Glutamatergic neuron (in vitro differentiated cells): ENCODE data around the gene KCTD16. TPM values are rescaled to one million over a fixed set of nuclear protein-coding genes. Genes with fewer than 3 reads are reported as not detected.

ENCODE experiments used
- DNase-seq: peaks from one replicate; pipeline ENCODE4 v3.0.0; 2022
- H3K27ac Mint-ChIP-seq: one replicate; pipeline ENCODE4 v1.8.0; 2020; ENCODE audit warnings: mild to moderate bottlenecking, mixed read lengths, inconsistent platforms; ENCODE audit not compliant: unreplicated experiment
- H3K27me3 Mint-ChIP-seq: one replicate; pipeline ENCODE4 v1.8.0; 2020; ENCODE audit warnings: mild to moderate bottlenecking, moderate library complexity, mixed read lengths, inconsistent platforms; ENCODE audit not compliant: unreplicated experiment
- H3K36me3 Mint-ChIP-seq: one replicate; pipeline ENCODE4 v1.8.0; 2020; ENCODE audit warnings: mild to moderate bottlenecking, mixed read lengths, inconsistent platforms; ENCODE audit not compliant: unreplicated experiment
- H3K4me1 Mint-ChIP-seq: one replicate; pipeline ENCODE4 v1.8.0; 2020; ENCODE audit warnings: mild to moderate bottlenecking, low read depth, mixed read lengths, inconsistent platforms; ENCODE audit not compliant: unreplicated experiment
- H3K4me3 Mint-ChIP-seq: one replicate; pipeline ENCODE4 v1.8.0; 2020; ENCODE audit warnings: mild to moderate bottlenecking, mixed read lengths, inconsistent platforms; ENCODE audit not compliant: unreplicated experiment
- H3K9me3 Mint-ChIP-seq: one replicate; pipeline ENCODE4 v1.8.0; 2020; ENCODE audit warnings: mild to moderate bottlenecking, moderate library complexity, mixed read lengths, inconsistent platforms; ENCODE audit not compliant: unreplicated experiment
- total RNA-seq: library from RNA; stranded (reverse); fragmentation: NEBNext Ultra II Directional; extraction: Animal tissue kit (Norgen Biotek cat#: 25700); gene quantifications from one replicate; pipeline ENCODE4 v1.2.1, GENCODE V29; 2021; ENCODE audit not compliant: unreplicated experiment
- TF ChIP-seq, protein P1 (sequence below): fragments of 200-600 bp; sonication (generic); IDR thresholded peaks from one replicate; pipeline ENCODE4 v1.5.0; 2021; ENCODE audit not compliant: partially characterized antibody, unreplicated experiment

Gene KCTD16
- total RNA-seq, 1 donor from 2014 or later, result 16.9 TPM

DNA sequence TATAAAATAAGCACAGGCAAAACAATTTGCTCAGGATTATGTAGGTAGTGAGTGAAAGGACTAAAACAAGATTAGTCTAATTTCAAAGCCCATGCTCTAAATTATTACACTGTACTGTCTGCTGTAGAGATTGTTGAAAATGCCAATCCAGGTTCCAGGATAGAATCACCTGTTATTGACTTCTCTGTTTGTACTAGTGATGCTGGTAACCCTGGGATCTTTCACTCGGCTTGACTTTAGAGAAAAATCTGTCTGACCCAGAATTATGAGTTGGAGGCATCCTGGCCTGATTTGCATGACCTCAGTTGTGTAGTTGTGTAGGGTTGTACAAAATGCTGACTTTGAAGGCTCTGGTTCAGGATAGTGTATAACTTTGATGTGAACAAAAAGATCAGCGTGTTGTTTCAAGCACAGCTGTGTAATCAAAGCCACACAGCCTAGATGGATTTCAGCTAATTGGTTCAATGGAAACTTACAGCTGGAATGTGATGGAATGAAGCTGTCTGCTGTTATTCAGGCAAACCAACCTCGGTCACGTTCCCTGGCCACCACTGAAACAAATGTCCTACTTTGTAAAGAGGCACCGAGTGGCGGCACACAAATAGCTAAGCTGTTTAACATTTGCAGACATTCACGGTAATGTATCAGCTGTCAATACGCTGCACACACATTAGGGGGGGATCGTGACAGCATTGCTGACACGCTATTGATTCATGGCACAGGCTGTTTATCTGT is 340.3 kb downstream of the KCTD16 start:
- TF ChIP-seq, protein P1, sequence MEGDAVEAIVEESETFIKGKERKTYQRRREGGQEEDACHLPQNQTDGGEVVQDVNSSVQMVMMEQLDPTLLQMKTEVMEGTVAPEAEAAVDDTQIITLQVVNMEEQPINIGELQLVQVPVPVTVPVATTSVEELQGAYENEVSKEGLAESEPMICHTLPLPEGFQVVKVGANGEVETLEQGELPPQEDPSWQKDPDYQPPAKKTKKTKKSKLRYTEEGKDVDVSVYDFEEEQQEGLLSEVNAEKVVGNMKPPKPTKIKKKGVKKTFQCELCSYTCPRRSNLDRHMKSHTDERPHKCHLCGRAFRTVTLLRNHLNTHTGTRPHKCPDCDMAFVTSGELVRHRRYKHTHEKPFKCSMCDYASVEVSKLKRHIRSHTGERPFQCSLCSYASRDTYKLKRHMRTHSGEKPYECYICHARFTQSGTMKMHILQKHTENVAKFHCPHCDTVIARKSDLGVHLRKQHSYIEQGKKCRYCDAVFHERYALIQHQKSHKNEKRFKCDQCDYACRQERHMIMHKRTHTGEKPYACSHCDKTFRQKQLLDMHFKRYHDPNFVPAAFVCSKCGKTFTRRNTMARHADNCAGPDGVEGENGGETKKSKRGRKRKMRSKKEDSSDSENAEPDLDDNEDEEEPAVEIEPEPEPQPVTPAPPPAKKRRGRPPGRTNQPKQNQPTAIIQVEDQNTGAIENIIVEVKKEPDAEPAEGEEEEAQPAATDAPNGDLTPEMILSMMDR, result no peak
- Mint-ChIP-seq H3K9me3 (no peaks in the 10 kb centered on the region), H3K27me3 (peaks cover 2% of the 10 kb centered on the region), H3K36me3 (no peaks in the 10 kb centered on the region), H3K4me1 (peaks cover 1% of the 10 kb centered on the region), H3K4me3 (no peak overlapping the region), H3K27ac (no peak overlapping the region)
- DNase-seq, result no peak

DNA sequence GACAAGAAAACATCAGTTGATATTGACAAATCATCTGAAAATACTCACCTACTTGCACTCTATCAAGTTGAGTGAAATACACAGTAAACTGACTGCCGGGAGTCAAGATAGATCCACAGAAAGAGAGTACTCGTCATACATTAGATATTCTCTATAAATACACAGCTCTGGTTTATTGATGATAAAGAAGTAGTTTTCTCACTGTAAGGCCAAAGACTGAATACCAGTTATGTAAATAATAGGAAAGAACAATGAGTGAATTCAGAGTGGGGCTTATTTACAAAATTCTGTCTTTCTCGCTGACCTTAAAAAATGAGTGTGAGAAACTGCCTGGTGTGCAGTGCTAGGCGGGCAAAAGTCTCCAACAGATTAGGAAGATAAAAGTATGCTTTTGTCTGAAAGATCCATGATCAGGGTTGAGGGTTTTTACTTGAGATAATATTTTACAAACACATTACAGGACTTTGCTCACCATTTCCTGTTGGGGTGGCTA is 341.0 kb downstream of the KCTD16 start:
- peaks cover 2% of the 10 kb centered on the region for H3K27me3 Mint-ChIP-seq
- H3K4me3 Mint-ChIP-seq, result no peak overlapping the region
- no peaks in the 10 kb centered on the region for H3K36me3 Mint-ChIP-seq
- no peak overlapping the region for H3K27ac Mint-ChIP-seq
- DNase-seq, result no peak
- TF ChIP-seq, protein P1, result no peak
- no peaks in the 10 kb centered on the region for H3K9me3 Mint-ChIP-seq
- peaks cover 1% of the 10 kb centered on the region for H3K4me1 Mint-ChIP-seq

DNA sequence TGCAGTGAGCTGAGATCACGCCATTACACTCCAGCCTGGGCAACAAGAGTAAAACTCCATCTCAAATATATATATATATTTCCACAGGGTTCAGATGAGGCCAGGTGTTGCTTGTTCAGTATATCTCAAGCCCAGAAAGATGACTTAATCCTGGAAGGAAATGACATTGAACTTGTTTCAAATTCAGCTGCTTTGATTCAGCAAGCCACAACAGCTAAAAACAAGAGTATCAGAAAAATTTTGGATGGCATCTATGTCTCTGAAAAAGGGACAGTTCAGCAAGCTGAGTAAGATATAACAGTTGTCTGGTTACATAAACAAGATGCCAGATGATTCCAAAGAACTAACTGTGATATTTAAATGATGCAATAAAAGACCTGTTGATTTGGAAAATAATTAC is 352.0 kb downstream of the KCTD16 start:
- Mint-ChIP-seq H3K9me3 (no peaks in the 10 kb centered on the region), H3K4me3 (no peak overlapping the region), H3K4me1 (no peaks in the 10 kb centered on the region), H3K27me3 (no peaks in the 10 kb centered on the region), H3K27ac (no peak overlapping the region), H3K36me3 (no peaks in the 10 kb centered on the region)
- no peak for DNase-seq
- TF ChIP-seq, protein P1, result no peak

DNA sequence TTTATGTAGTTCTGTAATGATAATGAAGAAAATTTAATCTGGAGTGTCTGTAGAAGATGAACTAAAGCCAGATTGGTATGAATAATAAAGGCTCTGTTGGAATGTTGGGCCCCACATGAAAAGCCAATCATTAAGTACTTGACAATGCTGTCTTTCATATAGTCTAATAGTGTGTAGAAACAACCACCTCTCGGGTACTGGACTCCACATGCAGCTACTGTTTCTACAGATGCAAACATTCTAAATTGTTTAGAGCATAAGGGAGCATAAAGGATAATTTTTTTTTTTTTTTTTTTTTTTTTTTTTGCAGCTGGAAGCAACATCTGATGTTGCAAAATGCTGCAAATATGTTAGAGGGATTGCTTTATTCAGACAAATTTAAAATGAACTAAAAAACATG is 354.3 kb downstream of the KCTD16 start:
- TF ChIP-seq, protein P1, result no peak
- no peaks in the 10 kb centered on the region for H3K9me3 Mint-ChIP-seq
- no peaks in the 10 kb centered on the region for H3K4me1 Mint-ChIP-seq
- H3K27me3 Mint-ChIP-seq, result no peaks in the 10 kb centered on the region
- H3K36me3 Mint-ChIP-seq, result no peaks in the 10 kb centered on the region
- DNase-seq, result no peak
- no peak overlapping the region for H3K27ac Mint-ChIP-seq
- H3K4me3 Mint-ChIP-seq, result no peak overlapping the region

DNA sequence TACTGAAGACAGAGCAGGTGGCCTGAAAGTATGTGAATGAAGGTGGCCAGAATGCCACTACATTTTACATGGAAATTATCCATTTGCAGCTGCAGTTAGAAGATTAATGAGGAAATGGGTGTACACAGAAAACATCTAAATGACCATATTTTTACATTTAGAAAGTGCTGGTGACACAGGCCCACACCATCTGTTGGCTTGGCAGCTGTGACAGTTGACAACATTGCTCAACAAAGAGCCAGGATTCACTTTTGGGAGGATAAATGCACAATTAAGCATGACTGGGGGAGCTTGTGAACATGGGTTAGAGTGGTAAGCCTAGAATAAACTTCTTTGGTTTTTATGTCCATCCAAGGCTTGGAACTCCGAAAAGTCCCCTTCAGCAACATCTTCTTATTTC is 360.5 kb downstream of the KCTD16 start:
- no peak for DNase-seq
- TF ChIP-seq, protein P1, result no peak
- H3K36me3 Mint-ChIP-seq, result no peaks in the 10 kb centered on the region
- H3K4me1 Mint-ChIP-seq, result no peaks in the 10 kb centered on the region
- H3K9me3 Mint-ChIP-seq, result no peaks in the 10 kb centered on the region
- no peak overlapping the region for H3K4me3 Mint-ChIP-seq
- H3K27me3 Mint-ChIP-seq, result peaks cover 2% of the 10 kb centered on the region
- no peak overlapping the region for H3K27ac Mint-ChIP-seq

Other genes with a start within 250 kb of the KCTD16 start
- 42.5 TPM for gene YIPF5, start 214 bp upstream of the KCTD16 start, total RNA-seq